ENCODE measurements around the gene COMMD3. TPM values are rescaled to one million over a fixed set of nuclear protein-coding genes. Genes with fewer than 3 reads are reported as not detected.
A peak's percentile ranks its signal among the peaks of the same experiment; 100 is the strongest.

Gene COMMD3
- total and polyA plus RNA-seq, 9 of the 15 experiments (the other 6 are each of a cell fraction or from before 2014, with no cell fraction given): 50.7 to 217 (median 80.1) TPM

DNA sequence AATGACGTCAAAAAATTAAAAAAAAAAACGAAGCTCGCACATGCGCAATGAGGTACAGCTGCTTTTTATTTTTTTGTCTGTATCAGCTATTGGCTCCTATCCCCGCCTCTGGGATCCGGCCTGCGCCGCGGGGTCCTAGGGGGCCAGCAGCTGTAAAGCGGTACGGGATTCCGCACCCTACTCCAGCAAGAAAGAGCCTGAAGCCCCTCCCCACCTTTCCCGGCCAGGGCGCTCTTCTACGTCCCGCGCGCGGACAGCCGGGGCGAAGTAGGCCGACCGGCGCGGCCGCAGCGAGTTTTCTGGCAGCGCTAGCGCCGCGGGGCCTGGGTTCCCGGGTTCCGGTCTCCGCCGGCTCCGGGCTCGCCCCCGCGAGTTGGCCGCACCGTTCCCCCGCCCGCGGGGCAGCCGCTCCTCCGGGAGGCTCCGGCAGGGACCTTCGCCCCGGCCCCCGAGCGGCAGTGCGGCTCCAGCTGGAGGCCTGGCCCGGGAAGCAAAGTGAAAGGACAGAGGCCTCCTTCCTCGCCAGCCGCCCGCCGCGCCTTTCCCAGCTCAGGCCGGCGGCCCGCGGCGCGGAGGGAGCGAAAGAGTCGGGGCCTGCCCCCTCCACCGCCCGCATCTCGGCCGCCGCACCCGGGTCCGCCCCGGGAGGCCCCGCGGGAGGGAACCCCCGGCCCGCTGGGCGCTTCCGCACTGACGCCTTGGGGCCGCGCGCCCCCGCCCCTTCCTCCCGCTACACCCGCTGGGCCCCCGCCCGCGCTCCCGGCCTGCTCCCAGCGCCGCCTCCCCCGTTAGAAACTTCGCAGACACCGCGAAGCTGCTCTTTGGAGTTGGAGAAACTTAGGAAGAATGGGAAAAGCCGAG is 24.4 kb downstream of the COMMD3 start (continued):
- TF ChIP-seq RUNX1 (IDR thresholded peaks at IDR 0.05; ENCODE audit: low read depth) (no peak), HDAC1 (IDR thresholded peaks at IDR 0.05) (no peak), NR2F6 (CRISPR knock-in tag; IDR thresholded peaks at IDR 0.05) (no peak), MIER1 (IDR thresholded peaks at IDR 0.05; ENCODE audit: low read depth) (no peak), ZNF764 (CRISPR knock-in tag; IDR thresholded peaks at IDR 0.05; ENCODE audit: low read depth) (no peak), NCOA2 (IDR thresholded peaks at IDR 0.05; ENCODE audit: partially characterized antibody in 2 of 2) (no peak), SMC3 (conservative IDR thresholded peaks at IDR 0.05; ENCODE audit: insufficient read depth, low read depth, low read length) (no peak), ZNF76 (CRISPR knock-in tag; IDR thresholded peaks at IDR 0.05; ENCODE audit: borderline replicate concordance) (0 out of 2 replicates have a peak, but pooled peaks have one; percentile 10), SMAD1 (IDR thresholded peaks at IDR 0.05; ENCODE audit: low read depth, low read length, partially characterized antibody) (peak; percentile 15), SNRNP70 (optimal IDR thresholded peaks at IDR 0.05; ENCODE audit: low read depth, low read length) (no peak), KDM4B (IDR thresholded peaks at IDR 0.05; ENCODE audit: borderline replicate concordance in 2 of 2, low read depth in 1 of 2) (0 out of 4 replicates have a peak, but pooled peaks of 1 of the 2 experiments have one; percentile 26), ETV1 (tag; conservative IDR thresholded peaks at IDR 0.05; ENCODE audit: low read depth) (no peak), SLC30A9 (CRISPR knock-in tag; IDR thresholded peaks at IDR 0.05) (no peak), CBX2 (IDR thresholded peaks at IDR 0.05; ENCODE audit: insufficient read depth, low read length, poor library complexity, severe bottlenecking) (no peak), ATF1 (CRISPR knock-in tag; IDR thresholded peaks at IDR 0.05) (no peak; the same call in 1 of the 2 replicates), ATF1 (tag; IDR thresholded peaks at IDR 0.05) (peak; percentile 87), ZNF436 (CRISPR knock-in tag; IDR thresholded peaks at IDR 0.05) (no peak), RBBP5 (IDR thresholded peaks at IDR 0.05; ENCODE audit: borderline replicate concordance, insufficient read depth, low read length, poor library complexity, severe bottlenecking) (peak; percentile 73), CHD1 (IDR thresholded peaks at IDR 0.05; ENCODE audit: low read length) (peak; percentile 15)
- TF ChIP-seq, protein P1, sequence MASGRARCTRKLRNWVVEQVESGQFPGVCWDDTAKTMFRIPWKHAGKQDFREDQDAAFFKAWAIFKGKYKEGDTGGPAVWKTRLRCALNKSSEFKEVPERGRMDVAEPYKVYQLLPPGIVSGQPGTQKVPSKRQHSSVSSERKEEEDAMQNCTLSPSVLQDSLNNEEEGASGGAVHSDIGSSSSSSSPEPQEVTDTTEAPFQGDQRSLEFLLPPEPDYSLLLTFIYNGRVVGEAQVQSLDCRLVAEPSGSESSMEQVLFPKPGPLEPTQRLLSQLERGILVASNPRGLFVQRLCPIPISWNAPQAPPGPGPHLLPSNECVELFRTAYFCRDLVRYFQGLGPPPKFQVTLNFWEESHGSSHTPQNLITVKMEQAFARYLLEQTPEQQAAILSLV (tag; IDR thresholded peaks at IDR 0.05): no peak
- TF ChIP-seq, protein P2, sequence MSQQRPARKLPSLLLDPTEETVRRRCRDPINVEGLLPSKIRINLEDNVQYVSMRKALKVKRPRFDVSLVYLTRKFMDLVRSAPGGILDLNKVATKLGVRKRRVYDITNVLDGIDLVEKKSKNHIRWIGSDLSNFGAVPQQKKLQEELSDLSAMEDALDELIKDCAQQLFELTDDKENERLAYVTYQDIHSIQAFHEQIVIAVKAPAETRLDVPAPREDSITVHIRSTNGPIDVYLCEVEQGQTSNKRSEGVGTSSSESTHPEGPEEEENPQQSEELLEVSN (IDR thresholded peaks at IDR 0.05; ENCODE audit: borderline replicate concordance in 1 of 2, extremely low read depth in 1 of 2, insufficient read depth in 1 of 2, insufficient read length in 1 of 2, low read depth in 1 of 2, low read length in 1 of 2, poor library complexity in 1 of 2, severe bottlenecking in 1 of 2): peak; percentile 14 to 45
- TF ChIP-seq, protein P3, sequence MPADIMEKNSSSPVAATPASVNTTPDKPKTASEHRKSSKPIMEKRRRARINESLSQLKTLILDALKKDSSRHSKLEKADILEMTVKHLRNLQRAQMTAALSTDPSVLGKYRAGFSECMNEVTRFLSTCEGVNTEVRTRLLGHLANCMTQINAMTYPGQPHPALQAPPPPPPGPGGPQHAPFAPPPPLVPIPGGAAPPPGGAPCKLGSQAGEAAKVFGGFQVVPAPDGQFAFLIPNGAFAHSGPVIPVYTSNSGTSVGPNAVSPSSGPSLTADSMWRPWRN (IDR thresholded peaks at IDR 0.05; ENCODE audit: low read depth): no peak
- TF ChIP-seq, protein P4, sequence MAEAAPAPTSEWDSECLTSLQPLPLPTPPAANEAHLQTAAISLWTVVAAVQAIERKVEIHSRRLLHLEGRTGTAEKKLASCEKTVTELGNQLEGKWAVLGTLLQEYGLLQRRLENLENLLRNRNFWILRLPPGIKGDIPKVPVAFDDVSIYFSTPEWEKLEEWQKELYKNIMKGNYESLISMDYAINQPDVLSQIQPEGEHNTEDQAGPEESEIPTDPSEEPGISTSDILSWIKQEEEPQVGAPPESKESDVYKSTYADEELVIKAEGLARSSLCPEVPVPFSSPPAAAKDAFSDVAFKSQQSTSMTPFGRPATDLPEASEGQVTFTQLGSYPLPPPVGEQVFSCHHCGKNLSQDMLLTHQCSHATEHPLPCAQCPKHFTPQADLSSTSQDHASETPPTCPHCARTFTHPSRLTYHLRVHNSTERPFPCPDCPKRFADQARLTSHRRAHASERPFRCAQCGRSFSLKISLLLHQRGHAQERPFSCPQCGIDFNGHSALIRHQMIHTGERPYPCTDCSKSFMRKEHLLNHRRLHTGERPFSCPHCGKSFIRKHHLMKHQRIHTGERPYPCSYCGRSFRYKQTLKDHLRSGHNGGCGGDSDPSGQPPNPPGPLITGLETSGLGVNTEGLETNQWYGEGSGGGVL (CRISPR knock-in tag; IDR thresholded peaks at IDR 0.05): no peak

All from K562 (cell line).